GM18499 (cell line): Measurements from ENCODE around the gene PLPPR5.

ENCODE experiments used
- ATAC-seq: cut with Tn5 transposase; IDR thresholded peaks from one replicate; pipeline ENCODE4 v1.9.1; 2021; ENCODE audit warnings: moderate number of reproducible peaks; ENCODE audit not compliant: insufficient read depth, unreplicated experiment

PLPPR5 gene

GRCh38 chr1:98975113-98975512 is 29.5 kb downstream of the PLPPR5 start:
- ATAC-seq: no peak

- no peak for ATAC-seq
These were observed 34.7 kb downstream of the PLPPR5 start for GRCh38 chr1:98969798-98970490.

- no peak for ATAC-seq
These were observed 37.5 kb downstream of the PLPPR5 start for GRCh38 chr1:98967122-98967521.

- no peak for ATAC-seq
These were observed 39.3 kb downstream of the PLPPR5 start for GRCh38 chr1:98965394-98965793.

GRCh38 chr1:98964198-98964597 is 40.5 kb downstream of the PLPPR5 start:
- ATAC-seq: no peak

GRCh38 chr1:98963064-98963758 is 41.5 kb downstream of the PLPPR5 start:
- ATAC-seq: no peak

GRCh38 chr1:98962156-98962555 is 42.5 kb downstream of the PLPPR5 start:
- ATAC-seq: no peak

- no peak for ATAC-seq
These were observed 55.0 kb downstream of the PLPPR5 start for GRCh38 chr1:98949621-98950020.

- ATAC-seq: no peak
These were observed 55.5 kb downstream of the PLPPR5 start for GRCh38 chr1:98949166-98949565.

GRCh38 chr1:98947071-98947470 is 57.6 kb downstream of the PLPPR5 start:
- no peak for ATAC-seq

- ATAC-seq: no peak
These were observed 64.0 kb downstream of the PLPPR5 start for GRCh38 chr1:98940722-98941079.

GRCh38 chr1:98940069-98940721 is 64.5 kb downstream of the PLPPR5 start:
- no peak for ATAC-seq

GRCh38 chr1:98939471-98939870 is 65.2 kb downstream of the PLPPR5 start:
- ATAC-seq: no peak

GRCh38 chr1:98937347-98937746 is 67.3 kb downstream of the PLPPR5 start:
- ATAC-seq: no peak

- ATAC-seq: no peak
These were observed 72.5 kb downstream of the PLPPR5 start for GRCh38 chr1:98932184-98932583.

- ATAC-seq: no peak
These were observed 73.4 kb downstream of the PLPPR5 start for GRCh38 chr1:98931128-98931835.

GRCh38 chr1:98929437-98929836 is 75.2 kb downstream of the PLPPR5 start:
- no peak for ATAC-seq

- ATAC-seq: no peak
These were observed 78.1 kb downstream of the PLPPR5 start for GRCh38 chr1:98926597-98926996.

- no peak for ATAC-seq
These were observed 79.7 kb downstream of the PLPPR5 start for GRCh38 chr1:98924977-98925376.

- no peak for ATAC-seq
These were observed 81.0 kb downstream of the PLPPR5 start for GRCh38 chr1:98923667-98924066.

GRCh38 chr1:98921817-98922216 is 82.8 kb downstream of the PLPPR5 start:
- no peak for ATAC-seq
